GM19372 (cell line): Measurements from ENCODE around the gene KMT5C.
"Not testable (repeated sequence)": the region's sequence is repeated elsewhere in the genome, so short reads cannot be mapped to it uniquely, and the experiment has no call there.

Source experiments
- ATAC-seq: cut with Tn5 transposase; IDR thresholded peaks from one replicate; pipeline ENCODE4 v1.9.1; 2021; ENCODE audit warnings: mild to moderate bottlenecking, low read depth, moderate library complexity; ENCODE audit not compliant: unreplicated experiment

Gene KMT5C

DNA sequence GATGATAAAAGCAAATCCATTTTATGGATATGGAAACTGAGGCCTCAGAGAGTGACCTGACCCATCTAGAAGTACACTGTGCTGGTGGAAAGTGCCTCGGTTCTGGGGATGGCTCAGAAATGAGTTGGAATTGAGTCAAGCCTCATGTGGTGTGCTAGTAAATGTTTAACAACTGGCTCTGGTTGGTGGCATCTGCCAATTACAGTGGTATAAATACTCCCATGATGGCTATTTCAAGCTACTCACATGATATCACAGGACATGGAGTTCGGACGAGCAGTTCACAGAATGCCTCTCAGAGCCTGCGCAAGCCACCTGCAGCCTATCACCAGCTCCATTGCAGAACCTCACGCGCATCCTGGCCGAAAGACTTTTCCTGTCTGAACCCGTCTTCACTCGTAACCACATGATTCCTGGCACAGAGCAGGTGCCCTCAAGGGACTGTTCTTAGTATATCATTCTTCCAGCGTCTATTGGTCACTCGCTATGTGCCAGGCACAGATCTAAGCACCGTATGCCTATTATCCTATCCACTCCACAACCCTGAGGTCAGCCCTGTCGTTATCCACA lies 23.6 kb upstream of the KMT5C start:
- ATAC-seq, result no peak

- no peak for ATAC-seq
These were observed 23.0 kb upstream of the KMT5C start for GRCh38 chr19:55316646-55317045.

DNA sequence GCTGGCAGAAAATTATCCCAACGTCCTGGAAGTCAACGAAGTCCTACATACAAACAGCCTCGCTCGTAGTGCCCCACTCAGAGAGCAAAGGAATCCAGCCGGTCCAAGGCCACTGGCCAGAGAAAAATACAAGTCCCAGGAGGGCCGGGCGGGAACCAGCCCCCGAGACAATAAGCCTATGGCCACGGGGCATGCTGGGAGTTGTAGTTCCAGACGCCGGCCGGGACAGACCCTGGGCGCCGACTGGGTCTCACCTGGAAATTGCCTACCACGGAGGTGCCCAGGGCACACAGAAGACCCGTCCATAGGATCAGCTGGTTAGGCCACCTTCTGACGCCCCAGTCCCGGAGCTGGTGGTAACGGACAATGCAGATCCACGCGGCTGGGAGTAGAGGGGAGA lies 19.9 kb upstream of the KMT5C start:
- ATAC-seq, result no peak

GRCh38 chr19:55320844-55321419 lies 18.7 kb upstream of the KMT5C start:
- no peak for ATAC-seq

DNA sequence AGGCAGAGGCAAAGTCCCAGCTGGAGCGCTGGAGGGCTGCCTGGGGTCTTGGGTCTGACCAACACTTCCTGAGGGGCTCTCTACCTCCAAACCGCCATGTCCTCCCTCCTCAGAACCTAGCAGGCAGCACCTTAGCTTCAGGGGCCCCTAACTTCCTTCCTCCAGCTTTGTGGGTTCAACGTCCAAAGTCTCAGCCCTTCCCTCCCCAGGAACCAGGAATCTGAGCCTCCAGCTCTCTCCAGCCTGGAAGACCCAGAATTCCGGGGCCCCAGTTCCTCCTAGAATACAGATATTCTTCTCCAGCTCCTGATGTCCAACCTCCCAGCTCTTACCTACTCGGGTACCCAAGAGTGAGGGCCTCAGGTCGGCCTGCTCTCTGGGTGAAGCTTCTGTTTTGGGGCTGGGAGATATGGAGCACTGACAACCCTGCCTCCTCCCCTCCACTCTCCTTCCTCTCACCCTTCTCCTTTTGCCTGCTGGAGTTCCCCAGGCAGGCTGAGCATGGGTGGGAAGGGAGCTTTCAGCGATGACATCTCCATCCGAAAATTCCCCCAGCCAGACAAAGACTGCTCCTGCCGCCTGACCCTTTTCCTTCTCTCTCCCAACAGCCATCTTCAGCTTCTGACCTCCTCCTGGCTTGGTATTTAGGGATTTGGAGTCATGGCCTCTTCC lies 18.1 kb upstream of the KMT5C start:
- ATAC-seq, result no peak

DNA sequence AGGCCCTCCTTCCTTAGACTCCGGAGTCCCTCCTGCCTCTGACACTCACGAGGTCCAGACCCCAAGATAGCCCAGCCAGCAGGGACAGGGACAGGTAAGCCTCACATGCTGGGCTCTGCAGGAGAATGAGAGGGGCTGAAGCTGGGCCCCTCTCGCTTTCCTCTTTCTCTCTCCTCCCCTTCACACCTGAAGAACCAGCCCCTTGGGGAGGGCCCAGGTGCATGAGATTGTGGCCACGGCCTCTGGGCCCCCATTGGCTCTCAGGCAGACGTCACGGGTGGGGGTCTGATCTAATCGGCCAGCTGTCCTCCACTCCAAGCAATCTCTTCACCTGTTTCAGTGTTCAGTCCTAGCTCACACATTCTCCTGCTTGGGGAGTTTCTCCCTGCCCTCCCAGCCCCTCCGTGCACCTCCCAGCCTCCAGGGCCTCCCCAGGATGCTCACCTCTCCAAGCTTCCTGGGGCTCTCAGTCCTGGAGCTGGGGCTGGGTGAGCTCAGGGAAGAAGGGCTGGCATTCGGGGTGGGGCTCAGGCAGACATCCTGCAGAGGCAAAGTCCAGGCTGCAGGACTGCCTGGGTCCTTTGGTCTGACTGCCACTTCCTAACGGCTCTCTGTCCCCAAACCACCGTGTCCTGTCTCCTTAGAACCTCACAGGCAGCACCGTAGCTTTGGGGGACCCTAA lies 17.3 kb upstream of the KMT5C start:
- no peak for ATAC-seq

DNA sequence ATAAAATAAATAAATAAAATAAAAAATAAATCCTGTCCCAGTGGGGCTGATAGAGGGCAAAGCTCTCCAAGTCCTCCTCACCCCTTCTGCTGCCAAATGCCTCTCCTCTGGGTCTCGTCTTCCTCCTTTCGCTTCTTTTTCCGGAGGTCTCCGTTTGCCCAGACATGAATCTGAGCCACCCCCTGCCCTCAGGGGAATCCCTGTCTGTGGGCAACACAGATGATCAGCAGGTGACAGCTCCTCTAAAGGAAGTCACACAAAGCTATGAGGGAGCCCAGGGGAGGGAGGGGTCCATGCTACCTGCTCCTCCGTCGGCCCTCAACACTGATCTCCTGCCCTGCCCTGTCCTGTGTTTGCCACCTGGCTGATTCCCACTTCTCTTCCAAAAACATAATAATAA lies 15.0 kb upstream of the KMT5C start:
- no peak for ATAC-seq

DNA sequence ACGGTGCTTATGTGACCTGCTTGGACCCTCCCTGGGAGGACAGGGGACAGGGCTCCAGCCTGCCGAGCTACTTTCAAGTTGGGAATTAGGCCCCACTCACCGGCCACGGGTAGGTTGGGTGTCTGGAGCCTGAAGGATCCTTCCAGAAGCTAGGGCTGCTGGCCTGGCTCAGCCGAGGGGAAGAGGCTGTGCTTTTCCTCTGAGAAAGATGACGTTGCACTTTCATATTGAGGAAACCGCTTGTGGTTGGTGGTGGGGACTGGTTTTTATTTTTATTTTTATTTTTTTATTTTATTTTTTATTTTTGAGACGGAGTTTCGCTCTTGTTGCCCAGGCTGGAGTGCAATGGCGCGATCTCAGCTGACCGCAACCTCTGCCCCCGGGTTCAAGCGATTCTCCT lies 14.5 kb upstream of the KMT5C start, which contains the start of gene TMEM150B:
TSS of gene TMEM150B (minus strand) at position 170 of the 400 bp plus-strand sequence. CDS start 4,305 bp downstream, outside the sequence.
- ATAC-seq, result no peak

DNA sequence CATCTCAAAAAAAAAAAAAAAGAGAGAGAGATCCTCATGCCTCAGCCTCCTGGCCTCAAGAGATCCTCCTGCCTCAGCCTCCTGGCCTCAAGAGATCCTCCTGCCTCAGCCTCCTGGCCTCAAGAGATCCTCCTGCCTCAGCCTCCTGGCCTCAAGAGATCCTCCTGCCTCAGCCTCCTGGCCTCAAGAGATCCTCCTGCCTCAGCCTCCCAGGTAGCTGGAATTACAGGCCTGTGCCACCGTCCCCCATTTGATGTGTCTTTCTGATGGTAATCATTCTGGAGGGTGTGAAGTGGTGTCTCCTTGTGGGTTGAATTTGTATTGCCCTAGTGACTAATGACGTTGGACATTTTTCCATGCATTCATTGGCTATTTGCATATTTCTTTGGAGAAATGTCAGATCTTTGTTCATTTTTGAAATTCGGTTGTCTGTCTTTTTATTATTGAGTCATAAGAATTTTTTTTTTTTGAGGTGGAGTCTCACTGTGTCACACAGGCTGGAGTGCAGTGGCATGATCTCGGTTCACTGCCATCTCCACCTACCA lies 10.8 kb upstream of the KMT5C start:
- not testable (repeated sequence) for ATAC-seq

GRCh38 chr19:55329791-55330190 lies 9.9 kb upstream of the KMT5C start:
- ATAC-seq, result not testable (repeated sequence)

DNA sequence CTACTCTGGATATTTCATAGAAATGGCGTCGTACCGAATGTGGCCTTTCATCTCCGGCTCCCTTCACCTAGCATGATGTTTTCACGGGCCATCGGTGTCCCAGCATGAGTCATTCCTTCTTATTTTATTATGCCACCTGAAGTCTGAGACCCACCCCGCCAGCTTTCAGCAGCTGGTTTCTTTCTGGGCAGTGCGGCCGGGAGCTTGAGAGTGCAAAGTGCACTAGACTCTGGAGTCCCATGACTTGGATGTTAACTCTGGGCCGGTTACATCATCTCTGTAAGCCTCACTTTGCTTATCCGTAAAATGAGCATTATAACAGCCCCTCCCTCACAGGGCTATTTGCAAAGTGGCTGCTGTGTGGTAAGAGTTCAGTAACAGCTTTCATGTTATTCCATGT lies 5.8 kb upstream of the KMT5C start:
- no peak for ATAC-seq

DNA sequence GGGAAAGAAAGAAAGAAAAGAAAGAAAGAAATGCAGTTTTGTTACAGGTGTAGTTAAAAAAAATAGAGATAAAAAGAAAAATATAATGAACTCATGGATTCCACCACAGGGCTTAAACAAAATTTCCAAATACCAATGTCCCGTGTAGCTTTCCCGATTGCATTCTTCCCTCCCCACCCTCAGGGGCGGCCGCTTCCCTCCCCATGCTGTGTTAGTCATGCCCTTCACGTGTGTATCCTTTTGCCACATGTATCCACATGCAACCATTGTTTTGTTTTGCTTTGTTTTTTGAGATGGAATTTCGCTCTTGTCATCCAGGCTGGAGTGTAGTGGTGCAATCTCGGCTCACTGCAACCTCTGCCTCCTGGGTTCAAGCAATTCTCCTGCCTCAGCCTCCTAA lies 3.6 kb upstream of the KMT5C start:
- no peak for ATAC-seq

DNA sequence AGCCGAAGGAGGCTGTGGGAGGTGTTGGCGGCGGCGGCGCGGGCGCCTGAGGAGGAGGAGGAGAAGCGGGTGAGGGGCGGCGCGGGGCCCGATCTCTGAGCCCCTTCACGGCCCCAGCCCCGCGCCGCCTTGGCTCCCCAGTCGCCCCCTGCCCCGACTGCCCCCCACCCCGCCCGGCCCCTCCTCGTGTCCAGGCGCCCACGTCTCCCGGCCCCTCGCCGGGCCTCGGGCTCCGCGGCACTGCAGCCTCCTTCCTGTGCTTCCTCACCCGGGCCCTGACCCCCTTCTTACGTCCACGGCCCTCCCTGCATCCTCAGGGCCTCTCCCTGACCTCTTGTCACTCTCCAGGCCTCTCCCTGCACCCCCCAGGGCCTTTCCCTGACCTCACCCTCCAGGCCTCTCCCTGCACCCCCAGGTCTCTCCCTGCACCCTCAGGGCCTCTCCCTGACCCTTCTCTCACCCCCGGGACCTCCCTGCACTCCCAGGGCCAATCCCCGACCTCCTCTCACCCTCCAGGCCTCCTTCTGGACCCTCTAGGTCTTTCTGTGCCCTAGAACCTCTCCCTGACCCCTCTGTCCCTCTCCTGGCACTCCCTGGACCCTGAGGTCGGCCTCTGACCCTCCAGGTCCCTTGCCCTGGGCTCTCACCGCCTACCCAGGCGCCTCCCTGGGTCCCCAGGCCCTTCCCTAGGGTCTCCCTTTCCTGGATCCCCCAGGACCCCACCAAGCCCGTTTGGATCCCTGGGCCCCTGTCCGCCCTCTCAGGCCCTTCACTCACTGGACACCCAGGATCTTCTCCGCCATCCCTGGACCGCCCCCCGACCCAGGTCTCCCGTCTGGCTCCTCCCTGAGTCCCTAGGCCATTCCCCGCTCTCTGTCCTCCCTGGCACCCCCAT lies 460 bp downstream of the KMT5C start:
- ATAC-seq, result no peak

GRCh38 chr19:55340784-55341147 lies 1.1 kb downstream of the KMT5C start:
- ATAC-seq, result no peak

DNA sequence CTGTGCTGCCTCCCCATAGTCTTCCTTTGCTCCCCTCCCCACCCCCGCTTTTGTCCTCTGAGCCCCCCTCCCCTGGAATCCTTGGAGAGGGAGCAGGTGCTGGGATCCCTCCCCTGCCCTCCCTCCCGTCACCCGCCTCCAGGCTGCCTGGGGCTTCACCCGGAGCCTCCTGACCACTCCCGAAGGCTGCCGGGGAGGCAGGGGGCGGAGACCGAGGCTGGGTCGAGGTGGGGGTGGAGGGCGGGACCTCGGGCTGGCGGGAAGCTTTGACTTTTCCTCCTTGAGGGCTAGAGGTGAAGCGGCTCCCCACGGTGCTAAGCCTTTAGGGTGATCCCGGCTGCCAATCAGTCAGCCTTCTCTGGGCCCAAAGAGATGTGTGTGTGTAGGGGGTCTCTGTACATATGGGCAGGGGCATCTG lies 1.5 kb downstream of the KMT5C start:
- ATAC-seq, result no peak

- no peak for ATAC-seq
These were observed 2.2 kb downstream of the KMT5C start for GRCh38 chr19:55341595-55342531.

GRCh38 chr19:55344444-55344843 lies 4.8 kb downstream of the KMT5C start:
- no peak for ATAC-seq

- ATAC-seq, result no peak
These were observed 5.6 kb downstream of the KMT5C start for GRCh38 chr19:55345101-55345817.
